ENCODE results near the gene ATE1.

DNA sequence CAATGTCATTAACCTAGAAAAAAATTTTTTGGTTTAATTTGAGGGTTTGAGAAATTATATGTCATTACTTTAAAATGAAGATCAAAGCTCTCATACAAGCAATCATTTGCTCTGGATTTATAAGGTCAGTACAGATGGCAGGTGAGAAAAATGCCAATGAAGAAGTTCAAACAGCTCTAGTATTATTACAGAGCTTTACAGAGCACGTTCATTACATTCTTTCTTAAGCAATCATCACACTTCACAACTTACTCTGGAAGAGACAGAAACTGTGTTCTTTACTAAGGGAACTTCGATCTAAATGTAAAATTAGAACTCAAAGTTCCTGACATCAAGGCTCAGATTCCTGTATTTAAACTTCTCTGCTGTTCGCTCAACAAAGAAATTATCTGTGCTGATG is 153.4 kb downstream of the ATE1 start:
- TF ChIP-seq, protein P1, sequence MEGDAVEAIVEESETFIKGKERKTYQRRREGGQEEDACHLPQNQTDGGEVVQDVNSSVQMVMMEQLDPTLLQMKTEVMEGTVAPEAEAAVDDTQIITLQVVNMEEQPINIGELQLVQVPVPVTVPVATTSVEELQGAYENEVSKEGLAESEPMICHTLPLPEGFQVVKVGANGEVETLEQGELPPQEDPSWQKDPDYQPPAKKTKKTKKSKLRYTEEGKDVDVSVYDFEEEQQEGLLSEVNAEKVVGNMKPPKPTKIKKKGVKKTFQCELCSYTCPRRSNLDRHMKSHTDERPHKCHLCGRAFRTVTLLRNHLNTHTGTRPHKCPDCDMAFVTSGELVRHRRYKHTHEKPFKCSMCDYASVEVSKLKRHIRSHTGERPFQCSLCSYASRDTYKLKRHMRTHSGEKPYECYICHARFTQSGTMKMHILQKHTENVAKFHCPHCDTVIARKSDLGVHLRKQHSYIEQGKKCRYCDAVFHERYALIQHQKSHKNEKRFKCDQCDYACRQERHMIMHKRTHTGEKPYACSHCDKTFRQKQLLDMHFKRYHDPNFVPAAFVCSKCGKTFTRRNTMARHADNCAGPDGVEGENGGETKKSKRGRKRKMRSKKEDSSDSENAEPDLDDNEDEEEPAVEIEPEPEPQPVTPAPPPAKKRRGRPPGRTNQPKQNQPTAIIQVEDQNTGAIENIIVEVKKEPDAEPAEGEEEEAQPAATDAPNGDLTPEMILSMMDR (conservative IDR thresholded peaks at IDR 0.05), result no peak
- TF ChIP-seq ZFX (IDR thresholded peaks at IDR 0.05), result no peak
